Left lung (tissue), 10 donors: ENCODE measurements around the gene UCHL5. TPM values are rescaled to one million over a fixed set of nuclear protein-coding genes. Genes with fewer than 3 reads are reported as not detected.
"Not testable (repeated sequence)": the region's sequence is repeated elsewhere in the genome, so short reads cannot be mapped to it uniquely, and the experiment has no call there.

Source experiments
- ATAC-seq: fragments of 200-7000 bp; cut with Tn5 transposase; one replicate; pipeline ENCODE4 v1.9.1; 2020; ENCODE audit warnings: moderate library complexity
- DNase-seq, 4 donors: peaks; one replicate each; pipeline ENCODE4 v3.0.0-alpha.2; 2013 to 2020
- H3K27ac ChIP-seq, 2 donors: fragments of 200-600 bp; sonication (generic) in 1 of 2; one replicate each; pipeline versions ENCODE4 v1.5.0 to v1.8.0; 2020 to 2021
- H3K27me3 ChIP-seq, 2 donors: fragments of 200-600 bp; sonication (generic) in 1 of 2; one replicate each; pipeline versions ENCODE4 v1.5.0 to v1.8.0; 2020 to 2021
- H3K36me3 ChIP-seq, 2 donors: fragments of 200-600 bp; sonication (generic) in 1 of 2; one replicate each; pipeline versions ENCODE4 v1.5.0 to v1.8.0; 2020 to 2021
- H3K4me1 ChIP-seq, 2 donors: fragments of 200-600 bp; one replicate each; pipeline ENCODE4 v1.8.0; 2021
- H3K4me3 ChIP-seq, 2 donors: fragments of 200-600 bp; sonication (generic) in 1 of 2; one replicate each; pipeline versions ENCODE4 v1.5.0 to v1.8.0; 2020 to 2021; ENCODE audit warnings: mild to moderate bottlenecking in 1 of 2
- H3K9me3 ChIP-seq, 2 donors: fragments of 200-600 bp; sonication (generic) in 1 of 2; one replicate each; pipeline versions ENCODE4 v1.5.0 to v1.8.0; 2020 to 2021
- intact Hi-C, 2 donors: fragments of 100-400 bp; cut with DNase I; formaldehyde crosslinking; loops; one replicate each; pipeline versions ENCODE4 v1.11.2 to v1.14.2; 2022
- polyA plus RNA-seq, 6 donors: library from polyadenylated mRNA; unstranded; fragments of 120-200 nt; gene quantifications; one replicate each; pipeline ENCODE4 v1.2.1, GENCODE V29; 2013; ENCODE audit not compliant: insufficient read length in 6 of 6
- total RNA-seq, 2 donors: library from RNA; stranded (reverse); fragmentation: NEBNext Ultra II Directional; extraction: Animal tissue kit (Norgen Biotek cat#: 25700); gene quantifications; one replicate each; pipeline ENCODE4 v1.2.1, GENCODE V29; 2021
- TF ChIP-seq, protein P1 (sequence below), 2 donors: fragments of 200-600 bp; sonication (generic) in 1 of 2; IDR thresholded peaks; one replicate each; pipeline versions ENCODE4 v1.5.0 to v1.8.0; 2021; ENCODE audit warnings: antibody characterized with exemption in 2 of 2
- donor health status: DM: no; HTN: yes; CAD: no.
- donor health status: DM: no; HTN: no; CAD: no.

Gene UCHL5
- total and polyA plus RNA-seq, 8 donors, result 27.9 to 48.7 (median 44.5) TPM

DNA sequence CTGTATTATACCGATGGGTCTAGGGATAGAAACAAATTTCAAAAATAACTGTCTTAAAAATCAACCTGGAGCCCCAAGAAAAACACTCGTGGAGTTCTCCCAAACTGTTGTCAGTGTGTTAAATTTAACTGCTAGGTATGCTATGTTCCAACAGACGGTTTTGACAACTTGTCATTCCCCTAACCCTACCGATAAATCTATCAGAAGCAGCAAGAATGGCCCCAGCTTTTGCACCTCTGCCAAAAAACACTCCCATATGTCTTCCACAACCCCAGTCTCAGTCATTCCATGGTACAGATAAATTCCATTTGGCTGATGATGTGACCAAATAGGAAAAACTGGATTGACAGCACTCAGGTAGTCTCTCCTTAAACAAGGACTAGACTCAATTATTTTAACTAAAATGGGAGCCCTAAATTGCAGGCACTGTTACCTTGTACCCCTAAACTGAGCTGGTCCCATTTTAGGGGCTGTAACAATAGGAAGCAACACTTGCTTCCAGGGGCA, 4.9 kb downstream of the UCHL5 start:
- ATAC-seq, result no peak
- Histone ChIP-seq H3K27ac (no peak overlapping the region), H3K9me3 (no peaks in the 10 kb centered on the region), H3K4me3 (no peak overlapping the region), H3K27me3 (no peaks in the 10 kb centered on the region), H3K36me3 (peaks cover 0 to 20% of the 10 kb centered on the region in 2 donors), H3K4me1 (peaks cover 0 to 18% of the 10 kb centered on the region in 2 donors)
- TF ChIP-seq, protein P1, sequence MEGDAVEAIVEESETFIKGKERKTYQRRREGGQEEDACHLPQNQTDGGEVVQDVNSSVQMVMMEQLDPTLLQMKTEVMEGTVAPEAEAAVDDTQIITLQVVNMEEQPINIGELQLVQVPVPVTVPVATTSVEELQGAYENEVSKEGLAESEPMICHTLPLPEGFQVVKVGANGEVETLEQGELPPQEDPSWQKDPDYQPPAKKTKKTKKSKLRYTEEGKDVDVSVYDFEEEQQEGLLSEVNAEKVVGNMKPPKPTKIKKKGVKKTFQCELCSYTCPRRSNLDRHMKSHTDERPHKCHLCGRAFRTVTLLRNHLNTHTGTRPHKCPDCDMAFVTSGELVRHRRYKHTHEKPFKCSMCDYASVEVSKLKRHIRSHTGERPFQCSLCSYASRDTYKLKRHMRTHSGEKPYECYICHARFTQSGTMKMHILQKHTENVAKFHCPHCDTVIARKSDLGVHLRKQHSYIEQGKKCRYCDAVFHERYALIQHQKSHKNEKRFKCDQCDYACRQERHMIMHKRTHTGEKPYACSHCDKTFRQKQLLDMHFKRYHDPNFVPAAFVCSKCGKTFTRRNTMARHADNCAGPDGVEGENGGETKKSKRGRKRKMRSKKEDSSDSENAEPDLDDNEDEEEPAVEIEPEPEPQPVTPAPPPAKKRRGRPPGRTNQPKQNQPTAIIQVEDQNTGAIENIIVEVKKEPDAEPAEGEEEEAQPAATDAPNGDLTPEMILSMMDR (IDR thresholded peaks at IDR 0.05), result no peak
- no peak for DNase-seq
- intact Hi-C loops, result no loop called here

DNA sequence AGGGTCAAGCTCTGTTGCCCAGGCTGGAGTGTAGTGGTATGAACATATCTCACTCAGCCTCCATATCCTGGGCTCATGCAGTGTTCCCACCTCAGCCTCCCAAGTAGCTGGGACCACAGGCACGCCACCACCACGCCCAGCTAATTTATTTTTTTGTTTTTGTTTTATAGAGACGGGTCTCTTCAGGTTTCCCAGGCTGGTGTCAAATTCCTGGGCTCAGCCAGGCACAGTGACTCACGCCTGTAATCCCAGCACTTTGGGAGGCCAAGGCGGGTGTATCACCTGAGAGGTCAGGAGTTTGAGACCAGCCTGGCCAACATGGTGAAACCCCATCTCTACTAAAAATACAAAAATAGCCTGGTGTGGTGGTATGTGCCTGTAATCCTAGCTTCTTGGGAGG, 10.2 kb downstream of the UCHL5 start:
- intact Hi-C loops, H3K27ac ChIP-seq, ATAC-seq, H3K4me3 ChIP-seq, H3K9me3 ChIP-seq, H3K4me1 ChIP-seq, DNase-seq, H3K27me3 ChIP-seq: not testable (repeated sequence)
- H3K36me3 ChIP-seq, result peaks cover 0 to 44% of the 10 kb centered on the region in 2 donors

DNA sequence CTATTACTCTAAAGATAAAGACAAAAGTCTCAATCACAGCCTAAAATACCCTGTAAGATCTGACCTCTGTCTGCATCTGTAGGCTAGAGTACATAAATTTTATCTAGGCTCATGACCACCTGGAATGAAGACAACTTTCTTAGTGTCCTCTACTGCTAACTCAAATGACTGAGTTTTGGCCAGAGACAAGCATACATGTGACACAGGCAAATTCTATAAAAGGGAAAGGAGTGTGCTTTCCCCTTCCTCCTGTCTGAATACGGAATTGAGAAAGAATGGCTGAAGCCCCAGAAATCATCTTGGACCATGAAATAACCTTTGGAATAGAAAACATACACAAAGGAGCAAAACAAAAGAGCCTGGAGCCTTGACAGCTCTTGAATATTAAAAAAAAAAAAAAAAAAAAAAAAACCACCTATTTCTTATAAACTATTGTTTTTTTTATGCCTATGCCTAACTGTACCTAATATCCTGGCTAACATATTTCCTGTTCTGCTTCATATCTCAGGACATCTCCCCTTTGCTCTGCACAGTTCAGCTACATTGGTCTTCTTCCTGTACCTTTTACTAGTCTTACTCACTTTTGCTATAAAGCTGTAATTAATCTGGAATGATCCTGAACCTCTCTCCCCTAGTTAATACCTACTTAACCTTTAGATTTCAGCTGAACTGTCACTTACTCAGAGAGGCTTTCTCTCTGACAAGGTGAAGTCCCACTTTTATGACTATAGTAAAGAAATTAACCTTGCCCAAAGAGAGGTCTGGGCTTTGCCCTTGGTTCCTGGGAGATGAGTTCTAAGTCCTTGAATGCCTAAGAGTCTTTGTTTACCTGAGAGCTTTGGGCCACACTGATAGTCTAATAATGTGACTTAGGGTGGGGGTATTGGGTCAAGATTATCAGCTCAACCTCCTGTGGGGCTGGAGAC, 16.1 kb downstream of the UCHL5 start:
- intact Hi-C loops, result no loop called here
- no peak overlapping the region for H3K27ac ChIP-seq
- H3K36me3 ChIP-seq, result peaks cover 0 to 18% of the 10 kb centered on the region in 2 donors
- H3K4me1 ChIP-seq, result no peaks in the 10 kb centered on the region
- no peaks in the 10 kb centered on the region for H3K27me3 ChIP-seq
- no peak for DNase-seq
- H3K4me3 ChIP-seq, result no peak overlapping the region
- TF ChIP-seq, protein P1 (IDR thresholded peaks at IDR 0.05), result no peak
- H3K9me3 ChIP-seq, result no peaks in the 10 kb centered on the region
- ATAC-seq, result no peak

DNA sequence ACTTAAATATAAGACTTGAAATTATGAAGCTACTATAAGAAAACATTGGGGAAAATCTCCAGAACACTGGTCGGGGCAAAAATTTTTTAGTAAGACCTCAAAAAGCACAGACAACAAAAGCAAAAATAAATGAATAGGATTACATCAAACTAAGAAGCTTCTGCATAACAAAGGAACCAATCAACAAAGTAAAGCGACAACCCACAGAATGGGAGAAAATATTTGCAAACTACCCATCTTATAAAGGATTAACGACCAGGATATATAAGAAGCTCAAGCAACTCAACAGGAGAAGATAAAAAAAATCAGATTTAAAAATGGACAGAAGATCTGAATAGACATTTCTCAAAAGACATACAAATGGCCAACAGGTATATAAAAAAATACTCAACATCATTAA, 19.1 kb downstream of the UCHL5 start:
- TF ChIP-seq, protein P1 (IDR thresholded peaks at IDR 0.05), result no peak
- intact Hi-C loops, result no loop called here
- no peak for DNase-seq

DNA sequence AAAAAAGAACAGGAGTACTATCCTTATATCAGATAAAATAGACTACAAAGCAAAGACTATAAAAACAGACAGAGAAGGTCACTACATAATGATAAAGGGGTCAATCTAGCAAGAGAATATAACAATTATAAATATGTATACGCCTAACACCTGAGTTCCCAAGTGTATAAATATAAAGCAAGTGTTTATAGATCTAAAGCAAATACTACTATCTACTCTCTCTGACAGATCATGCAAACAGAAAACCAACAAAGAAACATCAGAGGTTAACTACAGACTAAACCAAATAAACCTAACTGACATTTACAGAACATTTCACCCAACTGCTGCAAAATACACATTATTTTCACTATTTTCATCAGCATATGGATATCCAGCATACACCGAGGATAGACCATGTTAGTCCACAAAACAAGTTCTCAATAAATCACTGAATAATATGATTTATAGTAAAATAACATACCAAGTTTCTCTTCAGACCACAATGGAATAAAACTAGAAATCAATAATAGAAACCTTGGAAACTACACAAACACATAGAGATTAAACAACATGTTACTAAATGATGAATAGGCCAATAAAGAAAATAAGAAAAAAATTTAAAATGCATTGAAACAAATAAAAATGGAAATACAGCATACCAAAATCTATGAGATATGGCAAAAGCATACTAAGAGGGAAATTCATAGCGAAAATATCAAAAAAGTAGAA, 22.7 kb downstream of the UCHL5 start:
- no peaks in the 10 kb centered on the region for H3K27me3 ChIP-seq
- H3K27ac ChIP-seq, result no peak overlapping the region
- ATAC-seq, result no peak
- H3K4me1 ChIP-seq, result no peaks in the 10 kb centered on the region
- no peak for DNase-seq
- intact Hi-C loops, result no loop called here
- TF ChIP-seq, protein P1 (IDR thresholded peaks at IDR 0.05), result no peak
- H3K4me3 ChIP-seq, result no peak overlapping the region
- no peaks in the 10 kb centered on the region for H3K9me3 ChIP-seq
- no peaks in the 10 kb centered on the region for H3K36me3 ChIP-seq

More for the DNA sequence above, 19.1 kb downstream of the UCHL5 start:
- no peak for ATAC-seq
- Histone ChIP-seq H3K36me3 (peaks cover 0 to 8% of the 10 kb centered on the region in 2 donors), H3K9me3 (no peaks in the 10 kb centered on the region), H3K4me3 (no peak overlapping the region), H3K27ac (no peak overlapping the region), H3K27me3 (no peaks in the 10 kb centered on the region), H3K4me1 (no peaks in the 10 kb centered on the region)
